MV-4-11 (cell line): Measurements from ENCODE around the gene TSSC4.

Experiments used
- DNase-seq: peaks from one replicate; lab custom pipeline; 2025; lab: John Stamatoyannopoulos, UW

Gene TSSC4

DNA sequence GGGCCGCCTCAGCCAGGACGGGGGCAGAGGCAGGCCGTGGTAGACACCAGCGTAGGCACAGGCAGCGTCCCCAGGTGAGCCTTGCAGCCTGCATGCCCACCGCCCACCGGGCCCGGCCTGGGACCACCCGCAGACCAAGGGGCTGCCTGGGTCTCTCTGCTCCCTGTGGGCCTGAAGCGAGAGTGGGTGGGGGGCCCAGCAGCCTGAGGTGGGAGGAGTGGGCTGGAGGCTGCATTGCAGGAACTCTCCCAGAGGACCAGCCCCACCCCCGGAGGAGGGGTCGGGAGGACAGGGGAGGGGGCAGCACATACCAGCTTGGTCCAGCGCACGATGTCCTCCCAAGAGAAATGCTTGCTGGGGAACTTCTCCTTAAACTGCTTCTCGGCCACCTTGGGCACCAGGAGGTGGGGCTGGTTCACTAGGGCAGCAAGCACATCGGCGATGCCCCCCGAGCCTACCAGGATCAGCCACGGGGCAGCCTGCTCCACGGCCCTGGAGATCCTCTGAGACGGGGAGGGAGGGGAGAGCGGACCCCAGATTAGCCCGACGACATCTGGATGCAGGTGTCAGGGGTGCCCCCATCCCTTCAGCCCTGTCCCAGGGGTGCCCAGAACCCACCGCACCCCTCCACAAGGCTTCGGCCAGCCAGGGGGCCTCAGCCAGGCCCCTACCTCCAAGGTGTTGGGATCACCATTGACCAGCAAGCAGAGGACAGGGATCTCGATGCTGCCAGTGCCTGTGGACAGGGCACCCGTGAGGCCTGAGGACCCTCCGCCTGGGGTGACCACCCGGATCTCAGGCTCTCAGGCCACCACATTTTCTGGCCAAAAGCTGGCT is 17.5 kb downstream of the TSSC4 start:
- DNase-seq = no peak

DNA sequence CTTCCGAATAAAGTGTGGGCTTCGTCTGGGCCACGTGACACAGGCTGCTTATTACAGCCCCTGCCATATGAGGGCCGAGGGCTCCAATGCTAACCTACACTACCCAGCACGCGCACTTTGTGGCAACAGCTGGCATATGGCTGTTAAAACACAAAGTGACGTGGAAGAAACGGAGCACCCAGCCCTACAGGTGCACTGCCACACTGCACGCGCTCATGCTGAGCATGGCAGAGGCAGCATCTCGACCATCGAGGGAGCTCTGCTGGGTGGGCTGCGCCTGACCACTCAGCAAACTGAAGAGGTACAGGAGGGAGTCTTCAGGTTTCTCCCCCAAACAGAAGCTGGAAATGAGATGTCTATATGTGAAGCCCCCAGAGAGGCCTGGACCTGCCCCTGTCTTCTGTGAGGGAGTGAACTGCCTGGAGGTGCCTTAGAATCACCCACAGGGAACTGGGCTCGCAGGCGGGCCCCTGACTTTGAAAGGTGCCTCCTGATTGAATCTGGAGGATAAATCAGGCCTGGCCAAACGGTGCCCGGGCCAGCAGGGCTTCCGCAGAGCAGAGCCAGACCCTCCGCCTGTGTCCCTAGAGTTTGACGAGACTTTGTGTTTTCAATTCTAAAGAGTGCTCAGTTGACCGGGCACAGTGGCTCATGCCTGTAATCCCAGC is 18.3 kb downstream of the TSSC4 start:
- DNase-seq = no peak

DNA sequence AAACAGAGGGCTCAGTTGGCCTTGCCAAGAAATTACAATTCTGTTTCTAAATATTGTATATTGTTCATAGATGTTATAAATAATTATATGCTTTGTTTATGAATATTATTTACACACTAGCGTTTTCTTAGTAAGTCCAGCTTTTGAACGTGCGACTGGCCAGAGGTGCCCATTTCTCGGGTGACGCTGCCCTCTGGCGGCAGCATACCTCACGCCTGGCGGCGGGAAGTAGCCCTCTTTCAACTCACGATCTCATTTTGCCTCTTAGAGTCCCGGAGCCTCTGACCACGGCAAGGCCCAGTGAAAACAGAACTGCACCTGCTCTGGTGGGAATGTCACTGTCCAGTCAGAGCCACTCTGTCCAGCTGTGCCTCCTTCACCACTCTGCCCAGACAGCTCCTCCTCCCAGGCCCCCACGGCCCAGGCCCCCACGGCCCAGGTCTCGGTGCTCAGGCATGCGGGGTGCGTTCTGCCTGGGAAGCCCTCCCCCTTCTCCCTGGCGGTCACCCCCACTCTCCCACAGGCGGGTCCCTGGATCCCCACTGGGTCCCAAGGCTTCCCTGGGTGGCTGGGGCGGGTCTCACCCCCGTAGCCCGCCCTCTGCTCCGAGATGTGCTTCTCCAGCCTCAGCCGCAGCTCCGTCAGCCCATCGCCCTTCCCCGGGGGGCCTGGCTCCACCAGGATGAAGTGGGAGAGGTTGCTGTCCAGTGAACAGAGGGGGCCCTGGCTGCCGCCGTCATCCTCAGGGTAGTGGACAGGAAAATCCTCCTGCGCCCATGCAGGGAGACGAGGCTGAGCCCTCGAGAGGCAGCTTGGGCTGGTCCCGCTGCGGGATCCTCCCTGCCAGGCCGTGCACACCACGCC is 19.3 kb downstream of the TSSC4 start:
- DNase-seq = peak; percentile 63

DNA sequence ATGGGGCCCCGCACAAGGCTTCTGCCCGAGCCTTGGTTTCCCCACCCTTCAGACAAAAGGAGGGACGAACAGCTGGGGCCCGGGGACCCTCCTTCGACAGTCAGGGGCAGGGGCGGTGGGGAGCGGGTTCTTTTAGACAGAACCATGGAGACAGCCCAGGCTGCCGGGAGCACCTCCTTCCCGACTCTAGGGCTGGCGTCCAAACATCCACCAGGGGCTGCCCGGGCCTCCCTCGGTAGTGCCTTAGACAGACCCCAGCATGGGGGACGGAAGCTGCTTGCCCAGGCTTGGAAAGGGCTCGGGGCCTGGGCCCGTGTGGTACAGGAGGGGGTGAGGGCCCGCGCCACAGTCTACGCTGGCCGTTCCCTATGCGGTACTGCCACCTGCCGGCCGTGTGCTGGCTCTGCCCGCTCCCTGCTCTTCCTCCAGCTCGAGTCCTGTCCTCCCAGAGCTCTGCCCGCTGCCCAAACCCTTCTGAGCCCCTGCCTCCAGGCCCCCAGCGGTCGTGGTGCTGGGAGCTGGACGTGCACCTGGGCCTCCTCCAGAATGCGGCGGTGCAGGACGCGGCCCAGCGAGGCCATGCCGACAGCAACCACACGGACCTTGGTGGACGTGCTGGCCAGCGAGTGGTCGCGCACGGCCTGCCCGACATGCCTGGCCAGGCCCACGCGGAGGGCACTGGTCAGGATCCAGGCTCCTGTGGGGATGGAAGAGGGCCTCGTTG is 20.1 kb downstream of the TSSC4 start:
- peak; percentile 48 for DNase-seq

DNA sequence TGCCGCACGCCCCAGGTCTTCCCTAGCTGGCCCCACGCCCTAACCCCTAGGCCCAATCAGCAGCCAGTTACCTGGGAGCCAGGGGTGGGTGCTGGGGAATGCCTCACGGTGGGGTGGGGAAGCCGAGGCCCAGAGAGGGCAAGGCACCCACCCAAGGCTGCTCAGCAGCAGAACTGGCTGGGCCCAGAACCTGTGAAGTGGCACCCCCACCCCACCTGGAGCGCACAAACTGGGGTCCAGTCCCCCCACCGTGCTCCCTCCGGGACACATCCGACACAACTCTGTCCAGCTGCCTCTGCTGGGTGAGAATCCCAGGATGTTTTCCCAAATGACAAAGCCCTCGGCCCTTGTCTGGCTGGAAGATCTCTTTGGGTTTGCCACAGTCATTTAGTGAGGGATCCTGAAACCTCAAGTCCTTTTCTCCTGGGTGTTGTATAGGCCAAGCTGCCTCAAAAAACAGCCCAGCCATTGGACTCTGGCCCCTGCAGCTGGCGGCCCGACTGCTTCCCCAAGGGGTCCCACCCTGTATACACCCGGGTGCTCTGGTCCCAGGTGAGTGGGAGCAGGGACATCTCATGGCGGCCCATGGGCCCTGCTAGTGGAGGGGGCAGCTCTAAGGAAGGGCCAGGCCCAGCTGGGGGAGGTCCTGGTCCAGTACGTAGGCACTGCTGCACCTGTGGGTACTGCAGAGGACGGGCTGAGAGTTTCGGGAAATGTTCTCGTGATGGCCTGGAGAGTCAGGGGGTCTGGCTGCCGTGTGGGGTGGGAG is 20.9 kb downstream of the TSSC4 start:
- DNase-seq = no peak

DNA sequence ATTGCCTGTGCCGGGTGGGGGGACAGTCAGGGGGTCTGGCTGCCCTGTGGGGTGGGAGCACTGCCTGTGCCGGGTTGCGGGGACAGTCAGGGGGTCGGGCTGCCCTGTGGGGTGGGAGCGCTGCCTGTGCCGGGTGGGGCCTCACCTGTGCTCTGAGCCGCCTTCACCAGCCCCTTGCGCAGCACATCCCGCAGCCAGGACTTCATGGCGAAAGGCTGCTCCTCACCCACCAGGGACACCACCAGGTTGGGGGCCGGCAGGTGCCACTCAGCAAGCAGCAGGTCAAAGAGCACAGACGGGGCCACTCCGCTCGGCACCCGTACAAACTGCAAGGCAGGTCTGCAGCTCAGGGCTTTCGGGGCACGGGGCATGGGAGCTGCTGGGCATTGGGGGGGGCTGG is 21.4 kb downstream of the TSSC4 start:
- no peak for DNase-seq

DNA sequence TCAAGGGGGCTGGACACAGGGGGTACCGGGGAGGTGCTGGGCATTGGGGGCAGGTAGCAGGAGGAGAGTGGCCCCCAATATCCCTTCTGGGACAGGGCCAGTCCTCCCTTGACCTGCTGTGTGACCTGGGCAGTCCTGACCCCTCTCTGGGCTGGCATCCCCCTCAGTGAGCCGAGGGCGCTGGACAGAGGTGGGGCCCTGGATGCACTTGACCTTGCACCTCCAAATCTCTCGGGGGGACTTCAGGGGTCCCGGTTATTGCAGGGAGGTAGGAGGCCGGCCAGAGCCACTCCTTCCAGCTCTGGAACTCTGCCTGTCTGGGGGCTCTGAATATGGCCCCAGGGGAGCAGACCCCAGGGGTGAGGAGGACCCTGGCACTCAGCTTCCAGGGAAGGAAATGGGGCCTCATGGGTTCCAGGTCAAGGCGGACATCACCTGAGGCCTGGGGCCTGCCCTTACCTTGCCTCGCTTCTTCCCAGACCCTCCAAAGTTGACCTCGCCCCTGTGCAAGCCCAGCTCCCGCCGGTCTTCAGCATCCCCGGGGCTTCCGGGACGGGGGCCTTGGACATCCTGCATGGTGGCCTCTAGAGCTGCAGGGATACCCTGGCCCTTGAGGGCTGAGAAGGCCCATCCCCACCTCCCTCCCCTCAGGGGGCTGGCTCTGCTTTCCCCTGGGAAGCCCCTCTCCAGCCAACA is 22.1 kb downstream of the TSSC4 start:
- DNase-seq = no peak

DNA sequence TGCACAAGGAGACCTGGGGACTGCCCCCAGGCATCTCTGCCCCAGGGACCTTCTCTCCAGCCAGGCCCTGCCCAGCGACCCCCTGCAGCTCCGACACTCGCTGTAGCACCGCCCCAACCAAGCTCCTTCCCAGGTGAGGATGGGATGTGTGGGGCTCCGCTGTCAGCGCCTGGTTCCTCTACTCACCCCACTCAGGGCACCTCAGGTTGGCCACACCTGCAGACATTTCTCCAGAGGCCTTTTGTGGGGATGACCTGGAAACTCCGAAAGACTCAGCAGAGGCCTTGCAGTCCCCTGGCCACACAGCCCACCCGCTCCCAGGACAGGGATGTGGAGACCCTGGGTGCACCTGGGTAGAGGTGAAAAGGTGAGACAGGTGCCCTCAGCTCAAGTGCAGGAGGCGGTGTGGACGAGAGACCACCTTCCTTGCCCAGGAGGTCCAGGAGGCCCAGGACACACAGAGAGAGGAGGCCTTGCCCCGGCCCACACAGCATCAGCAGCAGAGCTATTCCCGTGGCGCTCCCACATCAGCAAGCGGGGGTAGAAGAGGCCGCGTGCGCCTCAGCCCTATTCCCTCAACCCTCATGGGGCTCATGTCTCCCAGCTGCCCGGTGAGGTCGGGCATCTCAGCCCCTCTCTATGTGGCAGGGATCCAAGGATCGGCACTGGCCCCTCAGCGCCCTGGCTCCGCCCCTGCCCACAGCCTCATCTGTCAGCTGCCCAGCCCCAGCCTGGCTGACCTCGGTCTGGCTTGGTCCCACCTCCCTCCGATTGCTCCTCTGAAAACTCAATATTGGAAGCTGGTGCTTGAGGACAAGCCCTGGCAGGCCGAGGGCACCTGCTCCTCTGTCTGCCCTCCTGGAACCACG is 22.8 kb downstream of the TSSC4 start:
- no peak for DNase-seq

DNA sequence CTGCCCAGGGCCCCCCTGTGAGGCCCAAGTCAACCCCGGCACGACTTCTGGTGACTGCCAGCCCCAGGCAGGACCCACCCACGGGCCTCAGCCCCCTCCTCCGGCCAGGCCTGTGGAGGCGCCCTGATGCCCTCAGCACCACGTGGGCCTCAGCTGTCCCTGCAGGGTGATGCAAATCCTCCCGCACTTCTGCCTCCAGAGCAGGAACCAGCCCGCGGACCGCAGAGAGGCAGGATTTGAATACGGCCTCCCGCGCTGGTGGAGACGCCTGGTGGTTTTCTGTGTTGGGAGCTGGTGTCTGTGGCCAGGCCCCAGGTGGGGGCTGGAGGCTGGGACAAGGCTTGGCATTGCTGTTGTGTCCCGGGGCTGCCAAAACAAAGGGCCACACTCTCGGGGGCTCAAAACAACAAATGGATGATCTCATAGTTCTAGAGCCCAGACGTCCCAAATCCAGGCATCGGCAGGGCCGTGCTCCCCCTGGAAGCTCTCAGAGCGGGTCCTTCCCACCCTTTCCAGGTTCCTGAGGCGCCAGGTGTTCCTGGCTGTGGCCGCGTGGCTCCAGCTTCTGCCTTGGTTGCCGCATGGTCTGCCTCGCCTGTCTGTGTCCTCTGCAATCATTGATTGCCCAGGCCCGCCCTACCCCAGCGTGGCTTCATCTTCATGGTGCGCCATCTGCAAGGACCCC is 24.4 kb downstream of the TSSC4 start:
- peak; percentile 53 for DNase-seq

DNA sequence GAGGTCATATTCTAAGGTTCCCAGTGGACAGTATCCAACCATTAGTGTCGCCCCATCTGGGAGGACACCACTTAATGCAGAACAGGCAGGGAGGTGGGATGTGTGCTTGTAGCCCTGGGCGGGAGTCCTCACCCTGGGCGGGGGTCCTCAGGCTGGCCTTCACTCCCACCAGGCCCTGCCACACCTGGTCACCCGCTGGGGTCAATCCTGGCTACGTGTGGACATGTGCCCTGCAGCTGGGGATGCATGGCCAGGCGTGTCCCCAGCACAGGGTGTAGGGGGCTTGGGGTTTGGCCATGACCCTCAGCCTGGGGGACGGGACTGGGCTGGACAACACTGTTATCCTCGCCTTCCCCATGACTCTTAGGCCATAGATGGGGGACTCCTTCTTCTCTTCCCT is 25.0 kb downstream of the TSSC4 start:
- DNase-seq = no peak

DNA sequence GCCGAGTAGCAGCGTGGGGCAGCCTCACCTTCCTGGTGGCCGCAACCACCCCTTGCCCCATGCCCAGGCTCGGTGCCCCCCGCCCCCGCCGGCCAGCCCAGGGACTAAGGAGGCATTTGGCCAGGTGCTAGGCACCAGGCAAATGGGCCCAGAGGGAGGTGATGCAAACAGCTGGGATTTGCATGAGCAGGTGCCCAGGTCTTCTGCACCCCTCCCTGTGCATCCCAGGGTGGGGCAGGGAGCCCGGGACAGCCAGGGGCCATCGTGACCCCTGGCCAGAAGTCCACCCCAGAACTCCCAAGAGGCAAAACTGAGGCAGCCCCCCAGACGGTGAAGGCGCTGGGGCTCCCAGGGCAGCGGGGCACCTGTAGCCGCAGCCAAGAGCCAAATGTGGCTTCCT is 25.7 kb downstream of the TSSC4 start:
- DNase-seq = no peak

DNA sequence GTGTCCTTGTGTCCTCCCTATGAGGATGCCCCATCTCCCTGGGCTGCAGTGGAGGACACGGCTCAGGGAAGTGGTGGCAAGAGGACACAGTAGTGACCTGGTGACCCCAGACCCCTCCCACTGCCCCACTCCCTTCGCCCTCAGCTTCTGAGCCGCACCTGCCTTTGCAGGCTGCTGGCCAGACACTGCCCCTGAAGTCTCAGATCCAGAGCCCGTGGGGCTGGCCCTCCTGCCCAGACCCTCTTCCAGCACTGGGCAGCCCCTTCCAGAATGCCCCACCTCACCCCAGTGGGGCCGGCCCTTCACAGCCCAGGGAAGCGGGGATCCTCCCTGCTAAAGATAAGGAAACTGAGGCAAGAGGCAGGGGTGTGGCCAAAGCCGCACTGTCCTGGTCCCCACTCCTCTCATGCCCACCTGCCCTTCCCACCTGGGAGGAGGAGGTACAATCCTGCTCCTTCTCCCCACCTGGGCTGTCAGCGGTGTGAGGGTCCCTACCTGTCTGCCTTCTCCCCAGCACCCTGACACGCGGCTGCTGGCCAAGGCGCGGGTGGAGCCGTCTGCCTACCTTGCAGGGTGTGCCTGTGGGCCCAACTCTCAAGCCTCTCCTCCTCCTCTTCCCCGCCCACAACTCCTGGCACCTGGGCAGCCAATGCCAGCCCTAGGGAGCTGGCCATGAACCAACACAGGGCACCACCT is 26.4 kb downstream of the TSSC4 start:
- DNase-seq = no peak

DNA sequence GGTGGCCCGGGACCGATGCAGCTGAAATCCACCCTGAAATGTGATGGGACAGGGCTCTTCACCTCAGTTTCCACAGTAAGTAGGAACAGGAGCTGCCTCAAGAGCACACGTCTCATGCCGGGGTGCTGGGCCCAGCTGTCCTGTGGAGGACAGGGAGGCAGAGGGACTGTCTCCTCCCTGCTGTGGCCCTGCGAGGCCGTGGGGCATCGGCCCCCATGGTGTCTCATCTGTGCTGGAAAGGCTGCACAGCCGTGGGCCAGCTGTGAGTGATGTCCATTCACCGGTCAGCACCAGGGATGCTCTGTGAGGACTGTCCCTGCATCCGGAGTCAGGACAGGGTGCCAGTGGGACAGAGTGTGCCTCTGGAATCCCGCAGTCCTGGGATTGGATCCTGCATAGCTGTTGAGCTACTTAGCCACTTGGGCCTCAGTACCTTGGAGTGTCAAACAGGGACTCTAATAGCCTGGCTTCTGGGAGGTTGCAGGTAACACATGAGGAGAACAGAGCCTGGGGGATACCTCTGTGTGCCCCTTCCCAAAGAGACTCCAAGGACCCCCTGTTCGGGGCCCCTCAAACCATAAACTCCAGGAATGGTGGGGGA is 27.3 kb downstream of the TSSC4 start:
- DNase-seq = no peak

DNA sequence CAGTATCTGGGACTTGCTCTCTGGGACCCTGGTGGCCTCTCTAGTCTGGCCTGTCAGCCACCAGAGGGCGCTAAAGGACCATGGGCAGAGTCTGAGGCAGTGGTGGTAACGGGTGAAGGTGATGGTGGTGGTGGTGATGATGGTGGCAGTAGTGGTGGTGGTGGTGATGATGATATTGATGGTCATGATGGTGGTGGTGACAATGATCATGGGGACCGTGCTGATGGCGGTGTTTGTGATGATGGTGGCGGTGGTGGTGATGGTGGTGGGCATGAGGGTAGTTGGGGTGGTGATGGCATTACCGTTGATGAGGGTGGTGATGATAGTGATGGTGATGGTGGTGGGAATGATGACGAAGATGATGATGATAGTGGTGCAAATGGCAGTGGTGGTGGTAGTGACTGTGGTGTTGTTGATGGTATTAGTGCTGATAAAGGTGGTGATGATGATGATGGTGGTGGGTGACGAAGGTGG is 27.8 kb downstream of the TSSC4 start:
- peak; percentile 48 for DNase-seq

DNA sequence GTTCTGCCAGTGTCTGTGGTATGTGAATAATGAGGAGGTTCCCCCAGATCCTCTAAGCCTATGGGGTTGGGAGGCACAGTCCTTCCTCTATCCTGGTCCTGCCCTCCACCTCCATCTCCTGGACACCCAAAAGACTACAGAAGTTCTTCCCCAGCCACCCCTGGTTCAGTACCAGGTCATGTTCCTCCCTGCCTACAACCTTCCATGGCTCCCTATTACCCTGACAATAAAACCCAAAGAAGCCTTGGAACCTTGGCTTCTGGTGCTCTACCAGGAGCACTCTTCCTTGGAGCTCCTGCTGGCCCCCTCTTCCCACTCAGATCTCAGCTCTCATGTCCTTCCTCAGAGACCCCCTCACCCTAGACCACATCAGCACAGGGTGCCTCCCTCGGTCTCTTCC is 30.8 kb downstream of the TSSC4 start:
- DNase-seq = no peak

DNA sequence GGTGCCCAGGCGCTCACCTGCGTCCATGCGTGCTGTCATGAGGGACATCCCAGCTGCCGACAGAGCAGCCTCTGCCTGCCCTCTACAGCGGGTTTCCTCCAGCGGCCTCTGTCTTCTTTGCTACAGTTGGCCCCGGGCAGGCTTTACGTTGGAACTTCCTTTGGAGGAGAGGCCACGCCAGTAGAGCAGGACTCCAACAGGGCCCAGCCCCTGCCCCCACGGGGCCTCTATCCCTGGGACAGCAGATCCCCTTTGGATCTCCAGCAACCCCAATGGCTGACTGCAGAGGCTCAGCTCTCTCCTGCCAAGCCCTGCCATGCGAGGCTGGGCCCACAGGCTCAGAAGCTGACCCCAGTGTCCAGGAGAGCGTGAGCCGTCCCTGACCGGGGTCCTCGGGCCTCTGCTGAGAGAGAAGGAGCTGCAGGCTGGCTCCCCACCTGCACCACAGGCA is 31.6 kb downstream of the TSSC4 start:
- DNase-seq = no peak

DNA sequence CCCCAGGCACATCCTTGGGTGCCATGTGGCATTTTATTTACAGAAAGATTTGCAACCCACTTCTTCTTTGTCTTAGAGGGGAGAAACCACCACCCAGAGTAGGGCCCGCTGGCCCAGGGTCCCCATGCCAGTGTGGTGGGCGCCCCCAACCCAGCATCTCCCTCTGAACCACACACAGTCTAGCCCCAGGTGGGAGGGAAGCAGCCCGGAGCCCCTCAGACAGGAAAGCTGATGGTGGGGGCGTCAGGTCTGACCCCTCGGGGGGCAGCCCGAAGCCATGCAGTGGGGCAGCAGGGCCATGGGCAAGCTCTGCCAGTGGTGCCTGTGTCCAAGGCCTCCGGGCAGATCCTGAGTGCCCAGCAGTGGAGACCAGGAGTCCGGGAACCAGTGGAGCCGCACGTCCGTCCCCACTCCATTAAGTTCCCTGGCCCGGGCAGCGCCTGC is 32.1 kb downstream of the TSSC4 start:
- no peak for DNase-seq
